DND-41 (cell line): ENCODE measurements around the gene PIP4P1.
A peak's percentile ranks its signal among the peaks of the same experiment; 100 is the strongest.

ENCODE experiments used
- ATAC-seq: fragments of 200-7000 bp; cut with Tn5 transposase; 3 replicates; pipeline ENCODE4 v1.9.1; 2021; ENCODE audit warnings: low read depth; ENCODE audit not compliant: insufficient read depth
- DNase-seq: peaks from one replicate; pipeline ENCODE4 v3.0.0-alpha.2; 2020
- H2AFZ ChIP-seq: 2 replicates; pipeline ENCODE4 v1.6.0; 2012; ENCODE audit warnings: low read depth, low read length
- H3K27ac ChIP-seq: 2 replicates; pipeline ENCODE4 v1.5.1; 2012; ENCODE audit warnings: low read length, inconsistent platforms
- H3K27me3 ChIP-seq: fragments of 200-600 bp; sonication (generic); 2 replicates; pipeline ENCODE4 v1.6.0; 2012; ENCODE audit warnings: low read length, mild to moderate bottlenecking, inconsistent platforms; ENCODE audit not compliant: insufficient read depth, poor library complexity
- H3K36me3 ChIP-seq: 2 replicates; pipeline ENCODE4 v1.5.1; 2012; ENCODE audit warnings: low read length, inconsistent platforms; ENCODE audit not compliant: insufficient read depth
- H3K4me1 ChIP-seq: 2 replicates; pipeline ENCODE4 v1.5.1; 2012; ENCODE audit warnings: mild to moderate bottlenecking, low read length; ENCODE audit not compliant: insufficient read depth
- H3K4me2 ChIP-seq: 2 replicates; pipeline ENCODE4 v1.6.0; 2012; ENCODE audit warnings: mild to moderate bottlenecking, moderate library complexity, low read length, inconsistent platforms; ENCODE audit not compliant: insufficient read depth
- H3K4me3 ChIP-seq, 2 experiments: fragments of 200-600 bp in 1 of 2; shearing (Covaris generic) in 1 of 2; 2 replicates each; pipeline ENCODE4 v1.5.1; 2012 to 2016; ENCODE audit warnings: inconsistent platforms in 2 of 2, low read length in 2 of 2, mild to moderate bottlenecking in 2 of 2, low read depth in 1 of 2, moderate library complexity in 1 of 2
- H3K79me2 ChIP-seq: 2 replicates; pipeline ENCODE4 v1.6.0; 2012; ENCODE audit warnings: low read length, inconsistent platforms; ENCODE audit not compliant: insufficient read depth
- H3K9ac ChIP-seq: 2 replicates; pipeline ENCODE4 v1.6.0; 2012; ENCODE audit warnings: low read depth, mild to moderate bottlenecking, inconsistent platforms, low read length, moderate library complexity
- H3K9me3 ChIP-seq: 2 replicates; pipeline ENCODE4 v1.5.1; 2012; ENCODE audit warnings: low read length, moderate library complexity, mild to moderate bottlenecking, inconsistent platforms; ENCODE audit not compliant: insufficient read depth, severe bottlenecking
- H4K20me1 ChIP-seq: 2 replicates; pipeline ENCODE4 v1.6.0; 2012; ENCODE audit warnings: low read length; ENCODE audit not compliant: insufficient read depth
- CTCF ChIP-seq: IDR thresholded peaks from 2 replicates; pipeline ENCODE4 v1.5.1; 2012; ENCODE audit warnings: borderline replicate concordance, low read length, moderate library complexity, mild to moderate bottlenecking; ENCODE audit not compliant: poor library complexity, severe bottlenecking; ENCODE audit errors: extremely low read depth
- EZH2 ChIP-seq: IDR thresholded peaks from 3 replicates; pipeline ENCODE4 v1.6.1; 2012; ENCODE audit warnings: borderline replicate concordance, low read depth, mild to moderate bottlenecking, moderate library complexity, low read length, inconsistent platforms; ENCODE audit not compliant: severe bottlenecking

The PIP4P1 gene

GRCh38 chr14:20428802-20429201 is 32.4 kb downstream of the PIP4P1 start:
- ATAC-seq, result no peak
- H3K4me3 ChIP-seq, result no peak overlapping the region
- H3K9me3 ChIP-seq, result no peaks in the 10 kb centered on the region
- H3K9ac ChIP-seq, result no peak overlapping the region
- no peaks in the 10 kb centered on the region for H4K20me1 ChIP-seq
- H3K4me2 ChIP-seq, result no peak overlapping the region
- H3K27me3 ChIP-seq, result no peaks in the 10 kb centered on the region
- H3K27ac ChIP-seq, result no peak overlapping the region
- TF ChIP-seq EZH2 (no peak), CTCF (no peak)
- H3K79me2 ChIP-seq, result no peaks in the 10 kb centered on the region
- peaks cover 16% of the 10 kb centered on the region for H3K4me1 ChIP-seq
- no peaks in the 10 kb centered on the region for H3K36me3 ChIP-seq
- H2AFZ ChIP-seq, result no peak overlapping the region; the same call in 1 of the 2 replicates
- DNase-seq, result no peak

GRCh38 chr14:20428010-20428365 is 33.2 kb downstream of the PIP4P1 start:
- DNase-seq, result no peak
- Histone ChIP-seq H3K27ac (peak overlapping the region; percentile 74), H4K20me1 (no peaks in the 10 kb centered on the region), H3K79me2 (no peaks in the 10 kb centered on the region), H3K27me3 (no peaks in the 10 kb centered on the region), H3K9me3 (no peaks in the 10 kb centered on the region), H3K4me3 (no peak overlapping the region), H3K9ac (peak overlapping the region; percentile 34), H3K4me2 (peak overlapping the region; percentile 39), H2AFZ (peak overlapping the region; percentile 61; the same call in 1 of the 2 replicates), H3K36me3 (no peaks in the 10 kb centered on the region), H3K4me1 (peaks cover 16% of the 10 kb centered on the region)
- TF ChIP-seq CTCF (no peak), EZH2 (no peak)
- ATAC-seq, result peak; percentile 30; the same call in 2 of the 3 replicates

- Histone ChIP-seq H3K79me2 (no peaks in the 10 kb centered on the region), H3K9me3 (no peaks in the 10 kb centered on the region), H4K20me1 (no peaks in the 10 kb centered on the region), H3K27ac (peak overlapping the region; percentile 74), H3K27me3 (no peaks in the 10 kb centered on the region), H3K9ac (peak overlapping the region; percentile 34), H3K4me3 (no peak overlapping the region), H3K36me3 (no peaks in the 10 kb centered on the region), H3K4me2 (peak overlapping the region; percentile 39), H2AFZ (peak overlapping the region; percentile 61), H3K4me1 (peaks cover 16% of the 10 kb centered on the region)
- peak; percentile 86 for ATAC-seq
- no peak for TF ChIP-seq CTCF
- TF ChIP-seq EZH2, result no peak
- peak; percentile 46 for DNase-seq
Observed at GRCh38 chr14:20427231-20428009, 33.8 kb downstream of the PIP4P1 start.
